HEK293T (cell line): ENCODE measurements around the gene SBF1.

Experiments
- CTCF ChIA-PET: fragments of 350-600 bp; formaldehyde crosslinking; extraction: SDS; loops from one replicate; lab custom pipeline; 2021; ENCODE audit warnings: antibody characterized with exemption, inconsistent platforms; lab: Yijun Ruan, JAX
- POLR2A ChIA-PET: fragments of 350-600 bp; formaldehyde crosslinking; extraction: SDS; loops from one replicate; lab custom pipeline; 2020; ENCODE audit warnings: antibody characterized with exemption, inconsistent platforms; lab: Yijun Ruan, JAX
- DNase-seq: peaks from one replicate; pipeline ENCODE4 v3.0.0; 2012; ENCODE audit warnings: mixed read lengths; ENCODE audit errors: extremely low spot score
- ARNT ChIP-seq: fragments of 450-650 bp; IDR thresholded peaks from 2 replicates; pipeline ENCODE4 v1.6.1; 2017; ENCODE audit warnings: mild to moderate bottlenecking
- BHLHE40 ChIP-seq: fragments of 450-650 bp; IDR thresholded peaks from 2 replicates; pipeline ENCODE4 v1.6.1; 2016; ENCODE audit warnings: mild to moderate bottlenecking, moderate library complexity, borderline replicate concordance
- CTBP1 ChIP-seq: fragments of 450-650 bp; IDR thresholded peaks from 2 replicates; pipeline ENCODE4 v1.6.1; 2016; ENCODE audit warnings: borderline replicate concordance
- ELF4 ChIP-seq: fragments of 450-650 bp; IDR thresholded peaks from 2 replicates; pipeline ENCODE4 v1.6.1; 2017; ENCODE audit warnings: antibody characterized with exemption
- FOXA1 ChIP-seq: fragments of 450-650 bp; IDR thresholded peaks from 2 replicates; pipeline ENCODE4 v1.6.1; 2016; ENCODE audit warnings: mild to moderate bottlenecking
- FOXK2 ChIP-seq: fragments of 450-650 bp; IDR thresholded peaks from 2 replicates; pipeline ENCODE4 v1.6.1; 2016; ENCODE audit warnings: mild to moderate bottlenecking
- FOXM1 ChIP-seq: fragments of 450-650 bp; IDR thresholded peaks from 2 replicates; pipeline ENCODE4 v1.6.1; 2017; ENCODE audit warnings: mild to moderate bottlenecking, borderline replicate concordance
- HDGF ChIP-seq: fragments of 450-650 bp; IDR thresholded peaks from 2 replicates; pipeline ENCODE4 v1.6.1; 2017; ENCODE audit warnings: antibody characterized with exemption, borderline replicate concordance
- L3MBTL2 ChIP-seq: fragments of 450-650 bp; conservative IDR thresholded peaks from 2 replicates; pipeline ENCODE4 v1.6.1; 2016; ENCODE audit warnings: mild to moderate bottlenecking
- LEF1 ChIP-seq: fragments of 450-650 bp; IDR thresholded peaks from 2 replicates; pipeline ENCODE4 v1.6.1; 2017; ENCODE audit warnings: mild to moderate bottlenecking, borderline replicate concordance
- NFRKB ChIP-seq: fragments of 450-650 bp; IDR thresholded peaks from 2 replicates; pipeline ENCODE4 v1.6.1; 2016; ENCODE audit warnings: mild to moderate bottlenecking, moderate library complexity
- PKNOX1 ChIP-seq: fragments of 450-650 bp; IDR thresholded peaks from 2 replicates; pipeline ENCODE4 v1.6.1; 2016
- SP1 ChIP-seq: fragments of 450-650 bp; IDR thresholded peaks from 2 replicates; pipeline ENCODE4 v1.6.1; 2017
- SUZ12 ChIP-seq: fragments of 450-650 bp; IDR thresholded peaks from 2 replicates; pipeline ENCODE4 v1.6.1; 2016; ENCODE audit warnings: mild to moderate bottlenecking
- TARDBP ChIP-seq: fragments of 450-650 bp; IDR thresholded peaks from 2 replicates; pipeline ENCODE4 v1.6.1; 2016
- ZNF384 ChIP-seq: fragments of 450-650 bp; IDR thresholded peaks from 2 replicates; pipeline ENCODE4 v1.6.1; 2016

The SBF1 gene

GRCh38 chr22:50471962-50472361, 2.9 kb downstream of the SBF1 start:
- POLR2A ChIA-PET = interaction anchor here (2.5 kb wide), 1 partner anchor 54 kb away, joined by 6 read pairs; the partner anchor contains the start of gene SCO2
- TF ChIP-seq BHLHE40 (no peak), CTBP1 (no peak), FOXK2 (no peak), ZNF384 (no peak), SUZ12 (no peak), FOXM1 (no peak), NFRKB (no peak), ARNT (no peak), L3MBTL2 (no peak), ELF4 (no peak), TARDBP (no peak), PKNOX1 (no peak), LEF1 (no peak), HDGF (no peak), FOXA1 (no peak), SP1 (no peak)
- CTCF ChIA-PET = interaction anchor here (1.6 to 2.0 kb wide), 2 partner anchors 26 to 54 kb away, joined by 11 to 12 read pairs; partner anchors contain the start of gene SCO2
- DNase-seq = no peak

GRCh38 chr22:50471197-50471847, 3.5 kb downstream of the SBF1 start:
- ChIA-PET CTCF (interaction anchor here (1.6 to 2.0 kb wide), 2 partner anchors 27 to 54 kb away, joined by 11 to 12 read pairs; partner anchors contain the start of gene SCO2), POLR2A (interaction anchor here (1.2 to 2.5 kb wide), 2 partner anchors 54 kb away, joined by 6 read pairs; partner anchors contain the start of gene SCO2)
- TF ChIP-seq NFRKB = no peak
- TF ChIP-seq TARDBP = no peak
- no peak for TF ChIP-seq BHLHE40
- no peak for TF ChIP-seq ELF4
- TF ChIP-seq LEF1 = no peak
- TF ChIP-seq L3MBTL2 = no peak
- no peak for TF ChIP-seq FOXM1
- TF ChIP-seq FOXA1 = no peak
- no peak for TF ChIP-seq HDGF
- no peak for TF ChIP-seq ARNT
- TF ChIP-seq SUZ12 = no peak
- no peak for TF ChIP-seq ZNF384
- no peak for TF ChIP-seq FOXK2
- TF ChIP-seq PKNOX1 = no peak
- TF ChIP-seq CTBP1 = no peak
- TF ChIP-seq SP1 = no peak
- DNase-seq = no peak

- CTCF ChIA-PET = interaction anchor here (2.0 kb wide), 1 partner anchor 55 kb away, joined by 11 read pairs; the partner anchor contains the start of gene SCO2
- DNase-seq = no peak
- TF ChIP-seq HDGF (no peak), LEF1 (no peak), ARNT (no peak)
- POLR2A ChIA-PET = interaction anchor here (1.2 kb wide), 1 partner anchor 55 kb away, joined by 6 read pairs; the partner anchor contains the start of gene SCO2
Observed at GRCh38 chr22:50470491-50470890, 4.3 kb downstream of the SBF1 start.

- CTCF ChIA-PET = interaction anchor here (2.0 kb wide), 1 partner anchor 56 kb away, joined by 11 read pairs; the partner anchor contains the start of gene SCO2
- TF ChIP-seq ELF4 = no peak
- no peak for TF ChIP-seq ARNT
- TF ChIP-seq NFRKB = no peak
- no peak for TF ChIP-seq FOXM1
- TF ChIP-seq L3MBTL2 = no peak
- TF ChIP-seq ZNF384 = no peak
- TF ChIP-seq HDGF = no peak
- no peak for TF ChIP-seq LEF1
- TF ChIP-seq SUZ12 = no peak
- TF ChIP-seq SP1 = no peak
- TF ChIP-seq FOXK2 = no peak
- POLR2A ChIA-PET = no interaction called here
- no peak for DNase-seq
Observed at GRCh38 chr22:50469377-50470305, 5.2 kb downstream of the SBF1 start.

- no peak for DNase-seq
- TF ChIP-seq NFRKB (no peak), HDGF (no peak)
- POLR2A ChIA-PET = interaction anchor here (1.8 kb wide), 1 partner anchor 57 kb away, joined by 5 read pairs; the partner anchor contains the start of gene SCO2
- CTCF ChIA-PET = no interaction called here
Observed at GRCh38 chr22:50468626-50469025, 6.2 kb downstream of the SBF1 start.

GRCh38 chr22:50467773-50468440, 6.9 kb downstream of the SBF1 start:
- ChIA-PET CTCF (no interaction called here), POLR2A (interaction anchor here (1.8 kb wide), 1 partner anchor 58 kb away, joined by 5 read pairs; the partner anchor contains the start of gene SCO2)
- TF ChIP-seq SP1 (no peak), FOXM1 (no peak), ARNT (no peak), PKNOX1 (no peak), TARDBP (no peak), FOXA1 (no peak), ZNF384 (no peak), SUZ12 (no peak), LEF1 (no peak), FOXK2 (no peak), HDGF (no peak), BHLHE40 (no peak)
- no peak for DNase-seq
